Suprapubic skin (tissue), 4 donors: ENCODE results near the gene SBNO2. TPM values are rescaled to one million over a fixed set of nuclear protein-coding genes. Genes with fewer than 3 reads are reported as not detected.

Source experiments
- DNase-seq, 2 donors: peaks; one replicate each; pipeline ENCODE4 v3.0.0-alpha.2; 2019; ENCODE audit warnings: low spot score in 2 of 2
- H3K27ac ChIP-seq: fragments of 200-600 bp; sonication (generic); one replicate; pipeline ENCODE4 v1.5.1; 2019
- H3K27me3 ChIP-seq: fragments of 200-600 bp; sonication (generic); one replicate; pipeline ENCODE4 v1.5.1; 2019
- H3K36me3 ChIP-seq: fragments of 200-600 bp; sonication (generic); one replicate; pipeline ENCODE4 v1.5.1; 2019
- H3K4me1 ChIP-seq: fragments of 200-600 bp; sonication (generic); one replicate; pipeline ENCODE4 v1.5.1; 2019
- H3K4me3 ChIP-seq: fragments of 200-600 bp; sonication (generic); one replicate; pipeline ENCODE4 v1.5.1; 2019; ENCODE audit warnings: mild to moderate bottlenecking
- H3K9me3 ChIP-seq: fragments of 200-600 bp; sonication (generic); one replicate; pipeline ENCODE4 v1.5.1; 2019
- EP300 ChIP-seq: sonication (generic); formaldehyde crosslinking; IDR thresholded peaks from one replicate; pipeline ENCODE4 v1.6.1; 2017; ENCODE audit warnings: antibody characterized with exemption
- POLR2A ChIP-seq, 2 donors: fragments of 450-650 bp; IDR thresholded peaks; one replicate each; pipeline ENCODE4 v1.6.1; 2017; ENCODE audit warnings: antibody characterized with exemption in 2 of 2, mild to moderate bottlenecking in 2 of 2, moderate library complexity in 2 of 2
- POLR2AphosphoS5 ChIP-seq, 3 donors: sonication (generic); formaldehyde crosslinking; IDR thresholded peaks; one replicate each; pipeline ENCODE4 v1.6.1; 2017; ENCODE audit warnings: antibody characterized with exemption in 3 of 3
- WGBS: methylation state at CpG from one replicate; pipeline ENCODE4 v1.1.5; 2018; 5-methylcytosine and 5-hydroxymethylcytosine counted together
- total RNA-seq, 4 donors: library from RNA; depleted of rRNA; stranded (reverse); fragments of >200 nt; gene quantifications; one replicate each; pipeline ENCODE4 v1.1.0, GENCODE V29; 2016
- TF ChIP-seq, protein P1 (sequence below), 2 donors: fragments of 200-600 bp in 1 of 2; fragments of 450-650 bp in 1 of 2; sonication (generic) in 1 of 2; IDR thresholded peaks; one replicate each; pipeline ENCODE4 v1.5.1; 2016 to 2019; ENCODE audit warnings: antibody characterized with exemption in 2 of 2, mild to moderate bottlenecking in 1 of 2, moderate library complexity in 1 of 2

SBNO2 gene
- total RNA-seq, 4 donors from 2014 or later = 36.7 to 58.9 (median 45.5) TPM

DNA sequence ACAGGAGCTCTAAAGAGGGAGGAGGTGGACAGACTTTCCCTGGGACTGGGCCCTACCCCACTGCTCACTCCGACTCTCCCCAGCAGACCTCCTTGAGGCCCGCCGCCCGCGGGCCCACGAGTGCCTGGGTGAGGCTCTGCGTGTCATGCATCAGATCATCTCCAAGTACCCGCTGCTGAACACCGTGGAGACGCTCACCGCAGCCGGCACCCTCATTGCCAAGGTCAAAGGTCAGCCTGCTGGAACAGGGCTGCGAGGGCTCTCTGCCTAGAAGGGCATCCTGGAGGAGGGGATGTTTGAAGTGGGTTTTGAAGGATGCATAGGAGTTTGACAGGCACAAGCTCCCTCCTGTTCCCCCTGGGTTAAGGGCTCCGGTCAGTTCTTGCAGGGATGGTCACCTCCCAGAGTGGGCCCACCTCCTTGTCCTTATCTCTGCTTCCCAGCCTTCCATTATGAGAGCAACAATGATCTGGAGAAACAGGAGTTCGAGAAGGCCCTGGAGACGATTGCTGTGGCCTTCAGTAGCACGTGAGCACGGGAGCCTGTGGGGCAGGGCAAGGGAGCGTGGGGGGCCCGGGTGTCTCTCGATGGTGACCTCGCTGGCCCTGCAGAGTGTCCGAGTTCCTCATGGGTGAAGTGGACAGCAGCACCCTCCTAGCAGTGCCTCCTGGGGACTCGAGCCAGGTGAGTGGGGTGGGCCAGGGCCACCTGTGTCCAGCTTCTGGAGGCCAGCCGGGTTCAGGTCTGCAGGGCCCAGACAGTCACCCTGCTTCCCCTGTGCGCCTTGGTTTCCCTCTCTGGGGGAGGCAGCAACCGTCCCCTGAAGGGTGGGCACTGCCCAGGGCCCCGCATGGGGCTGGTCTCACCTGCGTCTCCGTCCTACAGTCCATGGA is 100.8 kb downstream of the SBNO2 start:
- WGBS = 93% methylated on average over 12 of the region's 30 CpGs
- no peaks in the 10 kb centered on the region for H3K9me3 ChIP-seq
- TF ChIP-seq, protein P1, sequence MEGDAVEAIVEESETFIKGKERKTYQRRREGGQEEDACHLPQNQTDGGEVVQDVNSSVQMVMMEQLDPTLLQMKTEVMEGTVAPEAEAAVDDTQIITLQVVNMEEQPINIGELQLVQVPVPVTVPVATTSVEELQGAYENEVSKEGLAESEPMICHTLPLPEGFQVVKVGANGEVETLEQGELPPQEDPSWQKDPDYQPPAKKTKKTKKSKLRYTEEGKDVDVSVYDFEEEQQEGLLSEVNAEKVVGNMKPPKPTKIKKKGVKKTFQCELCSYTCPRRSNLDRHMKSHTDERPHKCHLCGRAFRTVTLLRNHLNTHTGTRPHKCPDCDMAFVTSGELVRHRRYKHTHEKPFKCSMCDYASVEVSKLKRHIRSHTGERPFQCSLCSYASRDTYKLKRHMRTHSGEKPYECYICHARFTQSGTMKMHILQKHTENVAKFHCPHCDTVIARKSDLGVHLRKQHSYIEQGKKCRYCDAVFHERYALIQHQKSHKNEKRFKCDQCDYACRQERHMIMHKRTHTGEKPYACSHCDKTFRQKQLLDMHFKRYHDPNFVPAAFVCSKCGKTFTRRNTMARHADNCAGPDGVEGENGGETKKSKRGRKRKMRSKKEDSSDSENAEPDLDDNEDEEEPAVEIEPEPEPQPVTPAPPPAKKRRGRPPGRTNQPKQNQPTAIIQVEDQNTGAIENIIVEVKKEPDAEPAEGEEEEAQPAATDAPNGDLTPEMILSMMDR (IDR thresholded peaks at IDR 0.05) = no peak
- no peak for TF ChIP-seq EP300
- no peaks in the 10 kb centered on the region for H3K36me3 ChIP-seq
- H3K27me3 ChIP-seq = peaks cover 22% of the 10 kb centered on the region
- no peak overlapping the region for H3K4me3 ChIP-seq
- DNase-seq = no peak
- no peak overlapping the region for H3K27ac ChIP-seq
- H3K4me1 ChIP-seq = peaks cover 50% of the 10 kb centered on the region

DNA sequence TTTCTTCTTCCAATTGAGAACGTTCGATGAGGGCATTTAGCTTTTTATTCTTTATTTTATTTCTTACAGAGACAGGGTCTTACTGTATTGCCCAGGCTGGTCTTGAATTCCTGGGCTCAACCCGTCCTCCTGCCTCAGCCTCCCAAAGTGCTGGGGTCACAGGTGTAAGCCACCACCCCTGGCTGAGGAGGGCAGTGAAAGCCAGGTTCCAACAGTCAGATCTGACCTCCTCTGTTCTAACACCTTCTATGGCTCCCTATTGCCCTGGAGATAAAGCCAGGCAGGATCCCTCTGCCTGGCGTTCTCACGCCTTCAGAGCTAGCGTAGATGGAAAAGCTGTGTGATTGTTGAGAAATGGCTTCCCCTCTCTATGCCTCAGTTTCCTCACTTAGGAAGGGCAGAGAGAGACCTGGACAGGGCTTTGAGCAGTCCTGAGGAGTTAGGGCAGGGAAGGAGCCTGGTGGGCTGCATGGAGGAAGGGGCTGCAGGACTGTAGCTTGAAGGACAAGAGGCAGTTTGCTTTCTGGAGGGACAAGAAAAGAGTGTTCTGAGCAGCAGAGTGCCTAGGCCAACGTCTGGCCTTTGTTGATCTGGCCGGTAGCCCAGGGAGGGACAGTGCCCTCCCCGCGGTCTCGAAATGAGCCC is 101.6 kb downstream of the SBNO2 start:
- no peak for TF ChIP-seq POLR2AphosphoS5 (IDR thresholded peaks at IDR 0.05)
- no peak for TF ChIP-seq EP300
- TF ChIP-seq POLR2A (IDR thresholded peaks at IDR 0.05) = no peak
- TF ChIP-seq, protein P1 (IDR thresholded peaks at IDR 0.05) = no peak
- WGBS = 86% methylated on average over 11 of the region's 11 CpGs
- Histone ChIP-seq H3K4me1 (peaks cover 52% of the 10 kb centered on the region), H3K4me3 (no peak overlapping the region), H3K27ac (no peak overlapping the region), H3K36me3 (no peaks in the 10 kb centered on the region), H3K27me3 (peaks cover 28% of the 10 kb centered on the region), H3K9me3 (no peaks in the 10 kb centered on the region)
- no peak for DNase-seq

DNA sequence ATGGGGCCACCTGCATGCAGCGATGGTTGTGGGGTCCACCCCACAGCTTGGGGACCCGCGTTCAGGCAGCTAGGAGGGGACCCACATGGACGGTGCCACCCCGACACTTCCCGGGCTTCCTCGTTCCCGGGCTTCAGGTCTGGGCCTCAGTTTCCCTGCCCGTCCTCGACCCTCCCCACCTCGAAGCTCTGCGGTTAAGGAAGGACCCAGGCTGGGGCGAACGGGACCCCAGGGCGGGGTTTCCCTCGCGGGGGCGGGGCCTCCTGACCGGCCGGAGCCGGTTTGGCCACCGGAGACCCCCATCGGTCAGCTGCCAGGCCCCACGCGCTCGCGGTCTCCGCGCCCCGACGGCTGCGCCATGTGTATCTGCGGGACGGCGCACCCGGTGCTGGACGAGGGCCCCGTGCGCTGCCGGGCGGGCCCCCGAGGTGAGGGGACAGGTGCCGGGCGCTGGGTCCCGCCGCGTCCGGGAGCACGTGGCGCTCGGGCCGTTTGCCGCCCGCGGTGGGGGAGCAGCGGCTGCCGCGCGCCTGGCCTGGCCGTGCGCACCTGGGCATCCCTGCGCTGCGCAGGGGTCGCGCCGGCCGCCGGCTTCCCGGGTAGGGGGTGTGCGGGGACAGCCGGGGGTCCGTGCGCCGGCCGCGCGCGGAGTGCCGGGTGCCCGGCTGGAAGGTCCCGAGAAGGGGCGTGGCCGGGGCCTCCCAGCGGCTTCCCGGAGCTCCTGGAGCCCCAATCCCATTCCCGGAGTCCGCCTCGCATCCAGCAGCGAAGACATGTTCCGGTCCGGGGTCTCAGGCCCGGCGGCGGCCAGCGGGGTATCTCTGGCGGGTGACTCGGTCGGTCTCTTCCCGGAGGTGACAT is 102.9 kb downstream of the SBNO2 start:
- peak overlapping the region; percentile 37 for H3K4me3 ChIP-seq

DNA sequence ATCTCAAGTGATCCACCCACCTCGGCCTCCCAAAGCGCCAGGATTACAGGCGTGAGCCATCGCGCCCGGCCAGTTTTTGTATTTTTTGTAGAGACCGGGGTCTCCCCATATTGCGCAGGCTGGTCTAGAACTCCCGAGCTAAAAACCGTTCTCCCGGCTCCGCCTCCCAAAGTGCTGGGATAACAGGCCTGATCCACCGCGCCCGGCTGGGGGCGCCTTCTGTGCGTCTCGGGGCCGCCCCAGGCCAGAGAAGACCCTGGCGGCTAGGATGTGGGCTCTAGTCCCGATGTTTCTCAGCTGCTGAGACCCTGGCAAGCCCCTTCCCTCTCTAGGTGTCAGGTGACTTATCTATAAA is 103.5 kb downstream of the SBNO2 start:
- WGBS = 30% methylated on average over 20 of the region's 21 CpGs
- H3K4me3 ChIP-seq = no peak overlapping the region
- DNase-seq = no peak
- no peaks in the 10 kb centered on the region for H3K36me3 ChIP-seq
- TF ChIP-seq EP300 = no peak
- TF ChIP-seq POLR2A (IDR thresholded peaks at IDR 0.05) = no peak
- TF ChIP-seq, protein P1 (IDR thresholded peaks at IDR 0.05) = no peak
- TF ChIP-seq POLR2AphosphoS5 (IDR thresholded peaks at IDR 0.05) = no peak
- H3K9me3 ChIP-seq = no peaks in the 10 kb centered on the region
- peaks cover 61% of the 10 kb centered on the region for H3K4me1 ChIP-seq
- no peak overlapping the region for H3K27ac ChIP-seq
- H3K27me3 ChIP-seq = peaks cover 41% of the 10 kb centered on the region

More for the DNA sequence above, 102.9 kb downstream of the SBNO2 start:
- DNase-seq = peak in 1 of 2 donors; percentile 65
- TF ChIP-seq, protein P1 (IDR thresholded peaks at IDR 0.05) = no peak
- no peak for TF ChIP-seq POLR2AphosphoS5 (IDR thresholded peaks at IDR 0.05)
- no peak for TF ChIP-seq EP300
- no peak for TF ChIP-seq POLR2A (IDR thresholded peaks at IDR 0.05)
- peaks cover 55% of the 10 kb centered on the region for H3K4me1 ChIP-seq
- H3K27me3 ChIP-seq = peaks cover 41% of the 10 kb centered on the region
- H3K9me3 ChIP-seq = no peaks in the 10 kb centered on the region
- whole genome bisulfite sequencing = no CpG with 5 or more reads among the region's 99 CpGs
- H3K36me3 ChIP-seq = no peaks in the 10 kb centered on the region
- H3K27ac ChIP-seq = no peak overlapping the region
